ENCODE results near the gene THAP2. TPM values are rescaled to one million over a fixed set of nuclear protein-coding genes. Genes with fewer than 3 reads are reported as not detected.
"Not testable (repeated sequence)": the region's sequence is repeated elsewhere in the genome, so short reads cannot be mapped to it uniquely, and the experiment has no call there.

The THAP2 gene
- total RNA-seq, 1 donor from 2014 or later, result 8.9 TPM

- H3K9me3 Mint-ChIP-seq, result no peaks in the 10 kb centered on the region
- no peak for DNase-seq (ENCODE audit: extremely low spot score, unreplicated experiment)
- H3K27me3 Mint-ChIP-seq, result no peaks in the 10 kb centered on the region
- H3K4me1 Mint-ChIP-seq (ENCODE audit: unreplicated experiment), result peaks cover 6% of the 10 kb centered on the region
- TF ChIP-seq CTCF (conservative IDR thresholded peaks at IDR 0.05), result no peak
- H3K36me3 Mint-ChIP-seq, result peaks cover 23% of the 10 kb centered on the region
- H3K4me3 Mint-ChIP-seq, result no peak overlapping the region
- H3K27ac Mint-ChIP-seq, result no peak overlapping the region
These were observed 30.2 kb downstream of the THAP2 start for GRCh38 chr12:71694099-71694820.

- H3K27ac Mint-ChIP-seq, result no peak overlapping the region
- no peak for TF ChIP-seq CTCF (conservative IDR thresholded peaks at IDR 0.05)
- H3K27me3 Mint-ChIP-seq, result no peaks in the 10 kb centered on the region
- no peak overlapping the region for H3K4me3 Mint-ChIP-seq
- H3K9me3 Mint-ChIP-seq, result no peaks in the 10 kb centered on the region
- H3K36me3 Mint-ChIP-seq, result peaks cover 30% of the 10 kb centered on the region
- peaks cover 6% of the 10 kb centered on the region for H3K4me1 Mint-ChIP-seq (ENCODE audit: unreplicated experiment)
- no peak for DNase-seq (ENCODE audit: extremely low spot score, unreplicated experiment)
These were observed 31.7 kb downstream of the THAP2 start for GRCh38 chr12:71695782-71696181.

GRCh38 chr12:71702181-71702580 lies 38.1 kb downstream of the THAP2 start:
- DNase-seq (ENCODE audit: extremely low spot score, unreplicated experiment); H3K9me3 Mint-ChIP-seq; H3K4me3 Mint-ChIP-seq; H3K27me3 Mint-ChIP-seq; H3K4me1 Mint-ChIP-seq (ENCODE audit: unreplicated experiment); H3K27ac Mint-ChIP-seq: not testable (repeated sequence)
- H3K36me3 Mint-ChIP-seq, result peaks cover 22% of the 10 kb centered on the region

- Mint-ChIP-seq H3K4me3 (no peak overlapping the region), H3K9me3 (no peaks in the 10 kb centered on the region), H3K4me1 (ENCODE audit: unreplicated experiment) (no peaks in the 10 kb centered on the region), H3K36me3 (peaks cover 22% of the 10 kb centered on the region), H3K27me3 (no peaks in the 10 kb centered on the region), H3K27ac (no peak overlapping the region)
- DNase-seq (ENCODE audit: extremely low spot score, unreplicated experiment), result no peak
- no peak for TF ChIP-seq CTCF (conservative IDR thresholded peaks at IDR 0.05)
These were observed 38.5 kb downstream of the THAP2 start for GRCh38 chr12:71702590-71702989.

- Mint-ChIP-seq H3K4me1 (ENCODE audit: unreplicated experiment) (no peaks in the 10 kb centered on the region), H3K36me3 (peaks cover 19% of the 10 kb centered on the region), H3K4me3 (no peak overlapping the region), H3K27me3 (no peaks in the 10 kb centered on the region), H3K27ac (peak overlapping the region; percentile 48), H3K9me3 (no peaks in the 10 kb centered on the region)
- no peak for TF ChIP-seq CTCF (conservative IDR thresholded peaks at IDR 0.05)
- DNase-seq (ENCODE audit: extremely low spot score, unreplicated experiment), result no peak
These were observed 39.1 kb downstream of the THAP2 start for GRCh38 chr12:71703206-71703605.

- no peak overlapping the region for H3K4me3 Mint-ChIP-seq
- peaks cover 8% of the 10 kb centered on the region for H3K36me3 Mint-ChIP-seq
- H3K27ac Mint-ChIP-seq, result peak overlapping the region; percentile 59
- TF ChIP-seq CTCF (conservative IDR thresholded peaks at IDR 0.05), result no peak
- DNase-seq (ENCODE audit: extremely low spot score, unreplicated experiment), result no peak
- H3K9me3 Mint-ChIP-seq, result no peaks in the 10 kb centered on the region
- no peaks in the 10 kb centered on the region for H3K4me1 Mint-ChIP-seq (ENCODE audit: unreplicated experiment)
- H3K27me3 Mint-ChIP-seq, result no peaks in the 10 kb centered on the region
These were observed 40.8 kb downstream of the THAP2 start for GRCh38 chr12:71704920-71705319.

All from type B pancreatic cell (in vitro differentiated cells).